Measurements from ENCODE around the gene RHO. TPM values are rescaled to one million over a fixed set of nuclear protein-coding genes. Genes with fewer than 3 reads are reported as not detected.
"Not testable (repeated sequence)": the region's sequence is repeated elsewhere in the genome, so short reads cannot be mapped to it uniquely, and the experiment has no call there.

Gene RHO
- total RNA-seq, 1 donor from 2014 or later = not detected

- no peak for TF ChIP-seq CTCF (IDR thresholded peaks at IDR 0.05; ENCODE audit: insufficient read depth, low read length, poor library complexity, severe bottlenecking)
- no peak for DNase-seq (ENCODE audit: low read depth)
- H3K36me3 ChIP-seq (ENCODE audit: control insufficient read depth, insufficient read depth, low read length) = no peaks in the 10 kb centered on the region
Observed at GRCh38 chr3:129514563-129514962, 13.9 kb upstream of the RHO start.

GRCh38 chr3:129515108-129515820, 13.2 kb upstream of the RHO start:
- not testable (repeated sequence) for H3K36me3 ChIP-seq (ENCODE audit: control insufficient read depth, insufficient read depth, low read length); H3K27me3 ChIP-seq (ENCODE audit: control insufficient read depth, insufficient read depth, low read length); H3K4me3 ChIP-seq (ENCODE audit: low read depth, low read length); DNase-seq (ENCODE audit: low read depth)

More at GRCh38 chr3:129514563-129514962, 13.9 kb upstream of the RHO start:
- H3K27me3 ChIP-seq (ENCODE audit: control insufficient read depth, insufficient read depth, low read length) = no peaks in the 10 kb centered on the region
- no peak overlapping the region for H3K4me3 ChIP-seq (ENCODE audit: low read depth, low read length)

- not testable (repeated sequence) for DNase-seq (ENCODE audit: low read depth); H3K36me3 ChIP-seq (ENCODE audit: control insufficient read depth, insufficient read depth, low read length); H3K4me3 ChIP-seq (ENCODE audit: low read depth, low read length); H3K27me3 ChIP-seq (ENCODE audit: control insufficient read depth, insufficient read depth, low read length)
Observed at GRCh38 chr3:129515821-129516432, 12.5 kb upstream of the RHO start.

GRCh38 chr3:129517516-129517915, 10.9 kb upstream of the RHO start:
- TF ChIP-seq CTCF (IDR thresholded peaks at IDR 0.05; ENCODE audit: insufficient read depth, low read length, poor library complexity, severe bottlenecking) = no peak
- DNase-seq (ENCODE audit: low read depth) = no peak
- H3K4me3 ChIP-seq (ENCODE audit: low read depth, low read length) = no peak overlapping the region

GRCh38 chr3:129518038-129518561, 10.3 kb upstream of the RHO start:
- no peak for TF ChIP-seq CTCF (IDR thresholded peaks at IDR 0.05; ENCODE audit: insufficient read depth, low read length, poor library complexity, severe bottlenecking)
- no peaks in the 10 kb centered on the region for H3K27me3 ChIP-seq (ENCODE audit: control insufficient read depth, insufficient read depth, low read length)
- H3K36me3 ChIP-seq (ENCODE audit: control insufficient read depth, insufficient read depth, low read length) = no peaks in the 10 kb centered on the region
- H3K4me3 ChIP-seq (ENCODE audit: low read depth, low read length) = no peak overlapping the region
- no peak for DNase-seq (ENCODE audit: low read depth)

More at GRCh38 chr3:129517516-129517915, 10.9 kb upstream of the RHO start:
- Histone ChIP-seq H3K36me3 (ENCODE audit: control insufficient read depth, insufficient read depth, low read length) (no peaks in the 10 kb centered on the region), H3K27me3 (ENCODE audit: control insufficient read depth, insufficient read depth, low read length) (no peaks in the 10 kb centered on the region)

GRCh38 chr3:129518581-129518980, 9.9 kb upstream of the RHO start:
- TF ChIP-seq CTCF (IDR thresholded peaks at IDR 0.05; ENCODE audit: insufficient read depth, low read length, poor library complexity, severe bottlenecking) = no peak
- DNase-seq (ENCODE audit: low read depth) = no peak
- H3K4me3 ChIP-seq (ENCODE audit: low read depth, low read length) = no peak overlapping the region

More at GRCh38 chr3:129518581-129518980, 9.9 kb upstream of the RHO start:
- Histone ChIP-seq H3K27me3 (ENCODE audit: control insufficient read depth, insufficient read depth, low read length) (no peaks in the 10 kb centered on the region), H3K36me3 (ENCODE audit: control insufficient read depth, insufficient read depth, low read length) (no peaks in the 10 kb centered on the region)

All from kidney epithelial cell (primary cell).